Superior temporal gyrus (tissue), 1 donor: ENCODE data around the gene PNKP.
A peak's percentile ranks its signal among the peaks of the same experiment; 100 is the strongest.

Experiments used
- DNase-seq: peaks from one replicate; pipeline ENCODE4 v3.0.0-alpha.2; 2016; ENCODE audit errors: extremely low spot score

The PNKP gene

GRCh38 chr19:49890349-49891311 lies 23.3 kb upstream of the PNKP start:
- DNase-seq: no peak

GRCh38 chr19:49889687-49890348 lies 22.4 kb upstream of the PNKP start:
- DNase-seq: peak; percentile 55

- DNase-seq: no peak
Observed at GRCh38 chr19:49889038-49889686, 21.8 kb upstream of the PNKP start.

GRCh38 chr19:49888510-49888824 lies 21.1 kb upstream of the PNKP start:
- DNase-seq: no peak

GRCh38 chr19:49887665-49888509 lies 20.5 kb upstream of the PNKP start:
- DNase-seq: no peak

- DNase-seq: no peak
Observed at GRCh38 chr19:49887037-49887664, 19.8 kb upstream of the PNKP start.

GRCh38 chr19:49884760-49885159 lies 17.4 kb upstream of the PNKP start:
- no peak for DNase-seq

- no peak for DNase-seq
Observed at GRCh38 chr19:49884109-49884508, 16.7 kb upstream of the PNKP start.

- no peak for DNase-seq
Observed at GRCh38 chr19:49883094-49883493, 15.7 kb upstream of the PNKP start.

GRCh38 chr19:49882643-49883042 lies 15.3 kb upstream of the PNKP start:
- no peak for DNase-seq

- no peak for DNase-seq
Observed at GRCh38 chr19:49881672-49882394, 14.5 kb upstream of the PNKP start.

GRCh38 chr19:49881186-49881585 lies 13.8 kb upstream of the PNKP start:
- DNase-seq: no peak

- DNase-seq: no peak
Observed at GRCh38 chr19:49880162-49880869, 12.9 kb upstream of the PNKP start.

GRCh38 chr19:49879243-49879963 lies 12.0 kb upstream of the PNKP start:
- no peak for DNase-seq

- no peak for DNase-seq
Observed at GRCh38 chr19:49878744-49879070, 11.3 kb upstream of the PNKP start.

GRCh38 chr19:49877879-49878743 lies 10.7 kb upstream of the PNKP start:
- peak; percentile 87 for DNase-seq

- DNase-seq: peak; percentile 100
Observed at GRCh38 chr19:49877020-49877878, 9.9 kb upstream of the PNKP start, which contains the start of the genes AKT1S1 and TBC1D17. Gene AKT1S1 (minus strand): TSS chr19:49877355. CDS start chr19:49873295, 4,060 bp downstream. Gene TBC1D17 (plus strand): TSS chr19:49877702. CDS start chr19:49877724, 22 bp downstream.
